HCT116 (cell line): ENCODE data around the gene RHPN2. TPM values are rescaled to one million over a fixed set of nuclear protein-coding genes. Genes with fewer than 3 reads are reported as not detected.

ENCODE experiments used
- ATAC-seq: fragments of 200-7000 bp; cut with Tn5 transposase; 2 replicates; pipeline ENCODE4 v1.9.1; 2020; ENCODE audit warnings: mild to moderate bottlenecking, moderate library complexity
- BruUV-seq: library from RNA; stranded (reverse); fragments of 400-500 nt; replicated peaks from 2 replicates; lab custom pipeline; 2021; lab: Mats Ljungman, UMichigan
- CTCF ChIA-PET: fragments of 300-600 bp; sonication (Branson Sonifier 250); formaldehyde crosslinking; loops from one replicate; lab custom pipeline; 2021; ENCODE audit warnings: antibody characterized with exemption; lab: Charles Lee
- POLR2A ChIA-PET: fragments of 300-600, 350-600 bp; sonication (Branson Sonifier 250); formaldehyde crosslinking; loops from one replicate; lab custom pipeline; 2021; ENCODE audit warnings: antibody characterized with exemption; lab: Charles Lee
- RAD21 ChIA-PET, 2 experiments: fragments of 300-600 bp; sonication (Branson Sonifier 250); formaldehyde crosslinking; loops; one replicate each; lab custom pipeline; 2023; ENCODE audit warnings: low total read pairs in 2 of 2; ENCODE audit not compliant: uncharacterized antibody in 2 of 2, unreplicated experiment in 2 of 2, low non-redundant PET in 1 of 2; lab: Charles Lee
- DNase-seq: peaks from one replicate; pipeline ENCODE4 v3.0.0-alpha.2; 2010; ENCODE audit warnings: low read depth, low spot score
- H2AFZ ChIP-seq: fragments of 200-600 bp; shearing (Covaris generic), sonication (generic); 2 replicates; pipeline ENCODE4 v1.6.1; 2017; ENCODE audit warnings: low read depth, mixed run types, mixed read lengths, antibody characterized with exemption, low read length; ENCODE audit not compliant: poor library complexity, severe bottlenecking
- H3K27ac ChIP-seq: 2 replicates; pipeline ENCODE4 v1.5.1; 2012; ENCODE audit warnings: low read depth, low read length
- H3K27me3 ChIP-seq: fragments of 200-600 bp; sonication (generic); 2 replicates; pipeline ENCODE4 v1.6.1; 2016; ENCODE audit warnings: mixed run types, low read length, mixed read lengths; ENCODE audit not compliant: insufficient read depth
- H3K36me3 ChIP-seq, 2 experiments: fragments of 200-500 bp in 1 of 2; fragments of 200-600 bp in 1 of 2; sonication (Bioruptor generic) in 1 of 2; sonication (generic) in 1 of 2; 2 replicates each; pipeline versions ENCODE4 v1.5.1 to v1.6.1; 2014 to 2016; ENCODE audit warnings: low read length in 2 of 2, inconsistent platforms in 1 of 2, mixed read lengths in 1 of 2, mixed run types in 1 of 2; ENCODE audit not compliant: insufficient read depth in 2 of 2, control insufficient read depth in 1 of 2
- H3K4me1 ChIP-seq, 2 experiments: fragments of 200-600 bp in 1 of 2; sonication (generic) in 1 of 2; 2 replicates each; pipeline versions ENCODE4 v1.5.1 to v1.6.1; 2012 to 2017; ENCODE audit warnings: low read length in 2 of 2, inconsistent platforms in 1 of 2, mild to moderate bottlenecking in 1 of 2, mixed read lengths in 1 of 2, mixed run types in 1 of 2, moderate library complexity in 1 of 2; ENCODE audit not compliant: insufficient read depth in 2 of 2, control insufficient read depth in 1 of 2
- H3K4me2 ChIP-seq: fragments of 200-600 bp; sonication (generic); 2 replicates; pipeline ENCODE4 v1.6.1; 2017; ENCODE audit warnings: mixed run types, low read length, mixed read lengths
- H3K4me3 ChIP-seq, 2 experiments: fragments of 200-600 bp in 1 of 2; sonication (generic) in 1 of 2; replicated peaks in 1 of 2; 2 replicates each; pipeline ENCODE4 v1.5.1; 2011 to 2016; ENCODE audit warnings: low read length in 2 of 2, control low read depth in 1 of 2, low read depth in 1 of 2, mild to moderate bottlenecking in 1 of 2, mixed read lengths in 1 of 2, mixed run types in 1 of 2
- H3K79me2 ChIP-seq: fragments of 200-600 bp; sonication (generic); 2 replicates; pipeline ENCODE4 v1.6.1; 2017; ENCODE audit warnings: mild to moderate bottlenecking, mixed run types, low read length, moderate library complexity, mixed read lengths; ENCODE audit not compliant: insufficient read depth
- H3K9ac ChIP-seq: fragments of 200-600 bp; sonication (generic); 2 replicates; pipeline ENCODE4 v1.6.1; 2016; ENCODE audit warnings: low read length, mixed read lengths
- H3K9me2 ChIP-seq: fragments of 200-600 bp; sonication (generic), shearing (Covaris generic); 2 replicates; pipeline ENCODE4 v1.6.1; 2017; ENCODE audit warnings: mixed run types, mild to moderate bottlenecking, moderate library complexity; ENCODE audit not compliant: insufficient read depth
- H3K9me3 ChIP-seq, 2 experiments: fragments of 200-500 bp in 1 of 2; fragments of 200-600 bp in 1 of 2; sonication (Bioruptor generic) in 1 of 2; sonication (generic) in 1 of 2; 2 replicates each; pipeline ENCODE4 v1.6.1; 2014 to 2017; ENCODE audit warnings: low read length in 2 of 2, mixed read lengths in 2 of 2, inconsistent platforms in 1 of 2, low read depth in 1 of 2, mild to moderate bottlenecking in 1 of 2, mixed run types in 1 of 2, moderate library complexity in 1 of 2; ENCODE audit not compliant: control insufficient read depth in 1 of 2, insufficient read depth in 1 of 2
- H4K20me1 ChIP-seq: fragments of 200-600 bp; sonication (generic), shearing (Covaris generic); 2 replicates; pipeline ENCODE4 v1.6.1; 2017; ENCODE audit warnings: mixed run types, mild to moderate bottlenecking, moderate library complexity; ENCODE audit not compliant: insufficient read depth
- EZH2phosphoT487 ChIP-seq: fragments of 200-600 bp; IDR thresholded peaks from 2 replicates; pipeline ENCODE4 v1.6.1; 2018; ENCODE audit warnings: antibody characterized with exemption, borderline replicate concordance
- FOSL1 ChIP-seq: IDR thresholded peaks from 2 replicates; pipeline ENCODE4 v1.6.1; 2012; ENCODE audit warnings: low read depth
- RAD21 ChIP-seq: IDR thresholded peaks from 2 replicates; pipeline ENCODE4 v1.6.1; 2012; ENCODE audit warnings: low read depth, mild to moderate bottlenecking
- intact Hi-C: fragments of 100-400 bp; cut with micrococcal nuclease; formaldehyde crosslinking; loops from 2 replicates; pipeline ENCODE4 v1.10.0; 2022
- total RNA-seq: library from RNA; stranded (reverse); gene quantifications from one replicate; pipeline ENCODE4 v1.2.1, GENCODE V29; 2021; ENCODE audit not compliant: unreplicated experiment
- TF ChIP-seq, protein P1 (sequence below): IDR thresholded peaks from 2 replicates; pipeline ENCODE4 v1.6.1; 2011; ENCODE audit warnings: mild to moderate bottlenecking, low read length, moderate library complexity; ENCODE audit not compliant: insufficient replicate concordance; ENCODE audit errors: extremely low read depth
- TF ChIP-seq, protein P2 (sequence below): IDR thresholded peaks from 2 replicates; pipeline ENCODE4 v1.6.1; 2012
- TF ChIP-seq, protein P3 (sequence below): IDR thresholded peaks from 2 replicates; pipeline ENCODE4 v1.6.1; 2012
- TF ChIP-seq, protein P4 (sequence below), 3 experiments: fragments of 200-600 bp in 1 of 3; sonication (generic) in 1 of 3; IDR thresholded peaks in 2 of 3; conservative IDR thresholded peaks in 1 of 3; 2 replicates each; pipeline ENCODE4 v1.5.1; 2012 to 2017; ENCODE audit warnings: low read depth in 2 of 3, low read length in 2 of 3, antibody characterized with exemption in 1 of 3, borderline replicate concordance in 1 of 3, control low read depth in 1 of 3, mild to moderate bottlenecking in 1 of 3, mixed read lengths in 1 of 3, mixed run types in 1 of 3, moderate library complexity in 1 of 3; ENCODE audit not compliant: insufficient read depth in 1 of 3

Gene RHPN2
- total RNA-seq, 1 experiment from 2014 or later, result 33.3 TPM

DNA sequence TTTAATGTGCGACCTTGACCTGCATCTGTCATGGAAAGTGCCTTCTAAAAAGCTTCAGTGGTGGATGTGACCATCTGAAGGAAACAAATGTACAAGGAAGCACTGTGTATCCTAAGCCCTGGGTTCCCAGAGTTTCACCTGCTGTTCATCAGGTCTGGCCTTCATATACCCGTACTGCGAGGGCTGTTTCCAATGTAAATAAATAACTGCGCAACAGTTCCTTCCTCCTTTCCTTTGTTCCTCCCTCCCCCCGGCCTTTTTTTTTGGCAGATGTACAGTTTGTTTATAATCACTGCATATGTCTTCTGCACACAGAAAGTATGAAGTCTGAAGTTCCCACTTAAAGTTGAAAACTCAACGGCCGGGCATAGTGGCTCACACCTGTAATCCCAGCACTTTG, 87.4 kb downstream of the RHPN2 start (continued):
- TF ChIP-seq, protein P1, sequence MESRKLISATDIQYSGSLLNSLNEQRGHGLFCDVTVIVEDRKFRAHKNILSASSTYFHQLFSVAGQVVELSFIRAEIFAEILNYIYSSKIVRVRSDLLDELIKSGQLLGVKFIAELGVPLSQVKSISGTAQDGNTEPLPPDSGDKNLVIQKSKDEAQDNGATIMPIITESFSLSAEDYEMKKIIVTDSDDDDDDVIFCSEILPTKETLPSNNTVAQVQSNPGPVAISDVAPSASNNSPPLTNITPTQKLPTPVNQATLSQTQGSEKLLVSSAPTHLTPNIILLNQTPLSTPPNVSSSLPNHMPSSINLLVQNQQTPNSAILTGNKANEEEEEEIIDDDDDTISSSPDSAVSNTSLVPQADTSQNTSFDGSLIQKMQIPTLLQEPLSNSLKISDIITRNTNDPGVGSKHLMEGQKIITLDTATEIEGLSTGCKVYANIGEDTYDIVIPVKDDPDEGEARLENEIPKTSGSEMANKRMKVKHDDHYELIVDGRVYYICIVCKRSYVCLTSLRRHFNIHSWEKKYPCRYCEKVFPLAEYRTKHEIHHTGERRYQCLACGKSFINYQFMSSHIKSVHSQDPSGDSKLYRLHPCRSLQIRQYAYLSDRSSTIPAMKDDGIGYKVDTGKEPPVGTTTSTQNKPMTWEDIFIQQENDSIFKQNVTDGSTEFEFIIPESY, result no peak
- TF ChIP-seq, protein P2, sequence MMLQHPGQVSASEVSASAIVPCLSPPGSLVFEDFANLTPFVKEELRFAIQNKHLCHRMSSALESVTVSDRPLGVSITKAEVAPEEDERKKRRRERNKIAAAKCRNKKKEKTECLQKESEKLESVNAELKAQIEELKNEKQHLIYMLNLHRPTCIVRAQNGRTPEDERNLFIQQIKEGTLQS, result no peak
- no peak for TF ChIP-seq FOSL1
- TF ChIP-seq, protein P3, sequence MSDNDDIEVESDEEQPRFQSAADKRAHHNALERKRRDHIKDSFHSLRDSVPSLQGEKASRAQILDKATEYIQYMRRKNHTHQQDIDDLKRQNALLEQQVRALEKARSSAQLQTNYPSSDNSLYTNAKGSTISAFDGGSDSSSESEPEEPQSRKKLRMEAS, result no peak

DNA sequence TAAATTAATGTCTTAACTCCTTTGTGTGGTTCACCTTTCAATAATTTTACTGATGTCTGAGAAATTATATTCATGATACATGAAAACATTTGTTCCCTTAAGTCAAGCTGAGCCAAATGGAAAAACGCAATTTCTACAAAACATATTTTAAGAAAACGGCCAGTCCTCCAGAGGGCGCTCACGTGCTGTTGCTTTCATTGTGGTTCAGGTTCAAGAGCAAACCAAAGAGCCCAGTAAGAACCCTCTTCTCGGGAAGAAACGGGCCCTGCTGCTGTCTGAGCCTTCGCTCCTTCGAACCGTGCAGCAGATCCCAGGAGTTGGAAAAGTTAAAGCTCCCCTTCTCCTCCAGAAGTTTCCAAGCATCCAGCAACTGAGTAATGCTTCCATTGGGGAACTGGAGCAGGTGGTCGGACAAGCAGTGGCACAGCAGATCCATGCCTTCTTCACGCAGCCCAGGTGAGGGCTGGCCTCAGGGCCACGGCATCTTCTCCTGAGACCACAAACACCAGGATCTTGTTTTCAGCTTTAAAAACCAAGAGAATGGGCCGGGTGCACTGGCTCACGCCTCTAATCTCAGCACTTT, 88.4 kb downstream of the RHPN2 start:
- Histone ChIP-seq H3K9me2 (no peaks in the 10 kb centered on the region), H3K36me3 (peaks cover 9 to 16% of the 10 kb centered on the region in 2 experiments; a peak in 3 of 4 replicates), H3K9me3 (no peaks in the 10 kb centered on the region), H4K20me1 (no peaks in the 10 kb centered on the region)
- POLR2A ChIA-PET, result no interaction called here
- TF ChIP-seq RAD21 (peak; percentile 87), EZH2phosphoT487 (no peak)
- TF ChIP-seq, protein P4, sequence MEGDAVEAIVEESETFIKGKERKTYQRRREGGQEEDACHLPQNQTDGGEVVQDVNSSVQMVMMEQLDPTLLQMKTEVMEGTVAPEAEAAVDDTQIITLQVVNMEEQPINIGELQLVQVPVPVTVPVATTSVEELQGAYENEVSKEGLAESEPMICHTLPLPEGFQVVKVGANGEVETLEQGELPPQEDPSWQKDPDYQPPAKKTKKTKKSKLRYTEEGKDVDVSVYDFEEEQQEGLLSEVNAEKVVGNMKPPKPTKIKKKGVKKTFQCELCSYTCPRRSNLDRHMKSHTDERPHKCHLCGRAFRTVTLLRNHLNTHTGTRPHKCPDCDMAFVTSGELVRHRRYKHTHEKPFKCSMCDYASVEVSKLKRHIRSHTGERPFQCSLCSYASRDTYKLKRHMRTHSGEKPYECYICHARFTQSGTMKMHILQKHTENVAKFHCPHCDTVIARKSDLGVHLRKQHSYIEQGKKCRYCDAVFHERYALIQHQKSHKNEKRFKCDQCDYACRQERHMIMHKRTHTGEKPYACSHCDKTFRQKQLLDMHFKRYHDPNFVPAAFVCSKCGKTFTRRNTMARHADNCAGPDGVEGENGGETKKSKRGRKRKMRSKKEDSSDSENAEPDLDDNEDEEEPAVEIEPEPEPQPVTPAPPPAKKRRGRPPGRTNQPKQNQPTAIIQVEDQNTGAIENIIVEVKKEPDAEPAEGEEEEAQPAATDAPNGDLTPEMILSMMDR (IDR thresholded peaks at IDR 0.05 in 2 of 3, conservative IDR thresholded peaks at IDR 0.05 in 1 of 3; ENCODE audit: borderline replicate concordance in 1 of 3, insufficient read depth in 1 of 3, low read depth in 2 of 3, low read length in 2 of 3), result peak; percentile 81 to 95 (median 82)
- TF ChIP-seq, all 23 proteins: peak for 2
- CTCF ChIA-PET, result interaction anchor here (0.7 to 1.8 kb wide), 6 partner anchors 9 to 190 kb away, joined by 3 to 6 read pairs (median 4); no protein-coding TSS in a partner anchor
- Histone ChIP-seq H2AFZ (no peak overlapping the region), H3K79me2 (peaks cover 2% of the 10 kb centered on the region), H3K27ac (no peak overlapping the region), H3K4me1 (peaks cover 0 to 9% of the 10 kb centered on the region in 2 experiments; a peak in 3 of 4 replicates), H3K27me3 (no peaks in the 10 kb centered on the region), H3K4me3 (no peak overlapping the region), H3K4me2 (no peak overlapping the region), H3K9ac (no peak overlapping the region)
- RAD21 ChIA-PET, result interaction anchor here in 1 of 2 experiments (1.1 kb wide), 2 partner anchors 84 to 141 kb away, joined by 3 read pairs; no protein-coding TSS in a partner anchor
- ATAC-seq (no peak), DNase-seq (peak; percentile 47)
- intact Hi-C loops, result loop anchor here (1.0 kb wide), 2 partner anchors 138 to 143 kb away; no protein-coding TSS in a partner anchor
- BruUV-seq, result no TSS peak
